GM23338 (cell line): ENCODE data around the gene PDGFRA. TPM values are rescaled to one million over a fixed set of nuclear protein-coding genes. Genes with fewer than 3 reads are reported as not detected.
"Not testable (repeated sequence)": the region's sequence is repeated elsewhere in the genome, so short reads cannot be mapped to it uniquely, and the experiment has no call there.

Experiments used
- ATAC-seq: fragments of 200-7000 bp; cut with Tn5 transposase; 3 replicates; pipeline ENCODE4 v1.9.1; 2020
- DNase-seq: peaks from one replicate; pipeline ENCODE4 v3.0.0-alpha.2; 2015; ENCODE audit warnings: low spot score
- H2AFZ ChIP-seq: fragments of 200-600 bp; sonication (generic); 2 replicates; pipeline ENCODE4 v1.8.0; 2016; ENCODE audit warnings: antibody characterized with exemption, mild to moderate bottlenecking, moderate library complexity
- H3F3A ChIP-seq: fragments of 200-600 bp; sonication (generic); replicated peaks from 2 replicates; pipeline ENCODE4 v1.8.0; 2017; ENCODE audit warnings: antibody characterized with exemption, mixed run types, low read depth
- H3K27ac ChIP-seq: fragments of 200-600 bp; sonication (generic); 2 replicates; pipeline ENCODE4 v1.6.1; 2016; ENCODE audit warnings: low read depth
- H3K27me3 ChIP-seq: fragments of 200-600 bp; sonication (generic); 2 replicates; pipeline ENCODE4 v1.8.0; 2016; ENCODE audit warnings: mild to moderate bottlenecking, mixed run types, moderate library complexity; ENCODE audit not compliant: insufficient read depth
- H3K36me3 ChIP-seq: fragments of 200-600 bp; sonication (generic); 2 replicates; pipeline ENCODE4 v1.8.0; 2016; ENCODE audit warnings: mild to moderate bottlenecking; ENCODE audit not compliant: insufficient read depth
- H3K4me1 ChIP-seq: fragments of 200-600 bp; sonication (generic); 2 replicates; pipeline ENCODE4 v1.8.0; 2016; ENCODE audit warnings: mild to moderate bottlenecking, moderate library complexity; ENCODE audit not compliant: insufficient read depth
- H3K4me2 ChIP-seq: fragments of 200-600 bp; sonication (generic); 2 replicates; pipeline ENCODE4 v1.7.1; 2017; ENCODE audit warnings: mixed run types
- H3K4me3 ChIP-seq: fragments of 200-600 bp; sonication (generic); 2 replicates; pipeline ENCODE4 v1.6.1; 2016; ENCODE audit warnings: mixed run types
- H3K79me2 ChIP-seq: fragments of 200-600 bp; sonication (generic); replicated peaks from 2 replicates; pipeline ENCODE4 v1.8.0; 2017; ENCODE audit warnings: mild to moderate bottlenecking; ENCODE audit not compliant: insufficient read depth
- H3K9me2 ChIP-seq: fragments of 200-600 bp; sonication (generic); 2 replicates; pipeline ENCODE4 v1.8.0; 2017; ENCODE audit not compliant: insufficient read depth
- H4K20me1 ChIP-seq: fragments of 200-600 bp; sonication (generic); replicated peaks from 2 replicates; pipeline ENCODE4 v1.8.0; 2017; ENCODE audit warnings: mild to moderate bottlenecking; ENCODE audit not compliant: insufficient read depth
- H3K27ac Mint-ChIP-seq: 2 replicates; pipeline ENCODE4 v1.8.0; 2020; ENCODE audit warnings: inconsistent platforms, mild to moderate bottlenecking, moderate library complexity, mixed read lengths
- H3K27me3 Mint-ChIP-seq: 3 replicates; pipeline ENCODE4 v1.8.0; 2022; ENCODE audit warnings: low read depth, mild to moderate bottlenecking, moderate library complexity, mixed read lengths, inconsistent platforms; ENCODE audit not compliant: insufficient read depth, poor library complexity
- H3K36me3 Mint-ChIP-seq: 3 replicates; pipeline ENCODE4 v1.8.0; 2021; ENCODE audit warnings: low read depth, mild to moderate bottlenecking, inconsistent platforms, moderate library complexity, mixed read lengths
- H3K4me1 Mint-ChIP-seq: 3 replicates; pipeline ENCODE4 v1.8.0; 2020; ENCODE audit warnings: mild to moderate bottlenecking, inconsistent platforms, mixed read lengths
- H3K4me3 Mint-ChIP-seq: 3 replicates; pipeline ENCODE4 v1.8.0; 2021; ENCODE audit warnings: moderate library complexity, mild to moderate bottlenecking, inconsistent platforms, mixed read lengths
- H3K9me3 Mint-ChIP-seq: 3 replicates; pipeline ENCODE4 v1.8.0; 2020; ENCODE audit warnings: moderate library complexity, mild to moderate bottlenecking, inconsistent platforms, mixed read lengths
- CREB1 ChIP-seq: fragments of 250-450 bp; sonication (Bioruptor Pico); IDR thresholded peaks from 2 replicates; pipeline ENCODE4 v1.5.0; 2020; ENCODE audit warnings: low read depth, mild to moderate bottlenecking, moderate library complexity
- EZH2 ChIP-seq: fragments of 200-600 bp; sonication (generic); IDR thresholded peaks from one replicate; pipeline ENCODE4 v1.8.0; 2017; ENCODE audit warnings: antibody characterized with exemption, mild to moderate bottlenecking, low read depth; ENCODE audit not compliant: unreplicated experiment
- EZH2phosphoT487 ChIP-seq: fragments of 200-600 bp; sonication (generic); IDR thresholded peaks from one replicate; pipeline ENCODE4 v1.8.1; 2018; ENCODE audit warnings: antibody characterized with exemption; ENCODE audit not compliant: unreplicated experiment
- JUNB ChIP-seq: IDR thresholded peaks from one replicate; pipeline ENCODE4 v1.6.1; 2016; ENCODE audit warnings: antibody characterized with exemption; ENCODE audit not compliant: unreplicated experiment
- NANOG ChIP-seq: IDR thresholded peaks from 2 replicates; pipeline ENCODE4 v1.6.1; 2016; ENCODE audit warnings: antibody characterized with exemption, borderline replicate concordance
- POLR2AphosphoS5 ChIP-seq: IDR thresholded peaks from 2 replicates; pipeline ENCODE4 v1.6.1; 2016; ENCODE audit warnings: antibody characterized with exemption, low read depth
- STAT1 ChIP-seq: IDR thresholded peaks from one replicate; pipeline ENCODE4 v1.6.1; 2016; ENCODE audit warnings: antibody characterized with exemption; ENCODE audit not compliant: unreplicated experiment
- ZNF114 ChIP-seq: fragments of 250-450 bp; sonication (Bioruptor Pico); IDR thresholded peaks from 2 replicates; pipeline ENCODE4 v1.5.0; 2020; ENCODE audit warnings: mild to moderate bottlenecking, moderate library complexity
- ZNF331 ChIP-seq: fragments of 250-450 bp; sonication (Bioruptor Pico); IDR thresholded peaks from 2 replicates; pipeline ENCODE4 v1.5.0; 2020; ENCODE audit warnings: low read depth, mild to moderate bottlenecking, moderate library complexity
- polyA plus RNA-seq: library from polyadenylated mRNA; unstranded; fragments of >200 nt; fragmentation: Nextera tagmentation; extraction: Ambion mirVana; gene quantifications from 2 replicates; pipeline ENCODE4 v1.2.1, GENCODE V29; 2016
- total RNA-seq: library from RNA; depleted of rRNA; stranded (reverse); fragments of >200 nt; shearing (Covaris generic); gene quantifications from 2 replicates; pipeline ENCODE4 v1.2.3, GENCODE V29; 2014
- TF ChIP-seq, protein P1 (sequence below): fragments of 250-450 bp; sonication (Bioruptor Pico); IDR thresholded peaks from 2 replicates; pipeline ENCODE4 v1.5.0; 2020; ENCODE audit warnings: mild to moderate bottlenecking, moderate library complexity

PDGFRA gene
- total and polyA plus RNA-seq, 2 experiments from 2014 or later = 8.0 to 10.8 TPM

DNA sequence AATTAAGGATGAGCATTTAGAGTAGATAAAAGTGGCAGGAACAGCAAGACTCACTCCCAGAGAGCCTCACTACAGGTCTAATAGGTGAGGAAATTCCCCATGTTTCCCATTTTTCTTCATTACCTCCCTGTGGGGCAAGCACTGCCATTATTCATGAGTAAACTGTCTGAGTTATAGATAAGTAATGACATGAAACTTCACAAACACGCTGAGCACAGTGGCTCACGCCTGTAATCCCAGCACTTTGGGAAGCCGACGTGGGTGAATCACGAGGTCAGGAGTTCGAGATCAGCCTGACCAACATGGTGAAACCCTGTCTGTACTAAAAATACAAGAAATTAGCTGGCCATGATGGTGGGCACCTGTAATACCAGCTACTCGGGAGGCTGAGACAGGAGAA is 7.2 kb downstream of the PDGFRA start:
- H3K4me3 Mint-ChIP-seq, H4K20me1 ChIP-seq: not testable (repeated sequence)

GRCh38 chr4:54237770-54238169 is 8.7 kb downstream of the PDGFRA start:
- no peaks in the 10 kb centered on the region for H3K4me1 ChIP-seq
- H3K27me3 ChIP-seq = peaks cover 20% of the 10 kb centered on the region
- DNase-seq = no peak
- no peaks in the 10 kb centered on the region for H4K20me1 ChIP-seq
- H3K4me3 Mint-ChIP-seq = no peak overlapping the region
- no peak for ATAC-seq
- H3K36me3 Mint-ChIP-seq = peaks cover 22% of the 10 kb centered on the region
- no peak overlapping the region for H3K4me2 ChIP-seq
- H3K27ac ChIP-seq = no peak overlapping the region
- H3K27me3 Mint-ChIP-seq = peaks cover 19% of the 10 kb centered on the region
- H3K9me3 Mint-ChIP-seq = peaks cover 41% of the 10 kb centered on the region
- H3F3A ChIP-seq = no peaks in the 10 kb centered on the region
- no peak overlapping the region for H3K27ac Mint-ChIP-seq
- peaks cover 18% of the 10 kb centered on the region for H3K36me3 ChIP-seq
- TF ChIP-seq EZH2phosphoT487 (no peak), CREB1 (CRISPR knock-in tag) (no peak), POLR2AphosphoS5 (no peak), STAT1 (no peak), EZH2 (no peak), JUNB (no peak), NANOG (no peak), ZNF114 (CRISPR knock-in tag) (no peak), ZNF331 (no peak)
- TF ChIP-seq, protein P1, sequence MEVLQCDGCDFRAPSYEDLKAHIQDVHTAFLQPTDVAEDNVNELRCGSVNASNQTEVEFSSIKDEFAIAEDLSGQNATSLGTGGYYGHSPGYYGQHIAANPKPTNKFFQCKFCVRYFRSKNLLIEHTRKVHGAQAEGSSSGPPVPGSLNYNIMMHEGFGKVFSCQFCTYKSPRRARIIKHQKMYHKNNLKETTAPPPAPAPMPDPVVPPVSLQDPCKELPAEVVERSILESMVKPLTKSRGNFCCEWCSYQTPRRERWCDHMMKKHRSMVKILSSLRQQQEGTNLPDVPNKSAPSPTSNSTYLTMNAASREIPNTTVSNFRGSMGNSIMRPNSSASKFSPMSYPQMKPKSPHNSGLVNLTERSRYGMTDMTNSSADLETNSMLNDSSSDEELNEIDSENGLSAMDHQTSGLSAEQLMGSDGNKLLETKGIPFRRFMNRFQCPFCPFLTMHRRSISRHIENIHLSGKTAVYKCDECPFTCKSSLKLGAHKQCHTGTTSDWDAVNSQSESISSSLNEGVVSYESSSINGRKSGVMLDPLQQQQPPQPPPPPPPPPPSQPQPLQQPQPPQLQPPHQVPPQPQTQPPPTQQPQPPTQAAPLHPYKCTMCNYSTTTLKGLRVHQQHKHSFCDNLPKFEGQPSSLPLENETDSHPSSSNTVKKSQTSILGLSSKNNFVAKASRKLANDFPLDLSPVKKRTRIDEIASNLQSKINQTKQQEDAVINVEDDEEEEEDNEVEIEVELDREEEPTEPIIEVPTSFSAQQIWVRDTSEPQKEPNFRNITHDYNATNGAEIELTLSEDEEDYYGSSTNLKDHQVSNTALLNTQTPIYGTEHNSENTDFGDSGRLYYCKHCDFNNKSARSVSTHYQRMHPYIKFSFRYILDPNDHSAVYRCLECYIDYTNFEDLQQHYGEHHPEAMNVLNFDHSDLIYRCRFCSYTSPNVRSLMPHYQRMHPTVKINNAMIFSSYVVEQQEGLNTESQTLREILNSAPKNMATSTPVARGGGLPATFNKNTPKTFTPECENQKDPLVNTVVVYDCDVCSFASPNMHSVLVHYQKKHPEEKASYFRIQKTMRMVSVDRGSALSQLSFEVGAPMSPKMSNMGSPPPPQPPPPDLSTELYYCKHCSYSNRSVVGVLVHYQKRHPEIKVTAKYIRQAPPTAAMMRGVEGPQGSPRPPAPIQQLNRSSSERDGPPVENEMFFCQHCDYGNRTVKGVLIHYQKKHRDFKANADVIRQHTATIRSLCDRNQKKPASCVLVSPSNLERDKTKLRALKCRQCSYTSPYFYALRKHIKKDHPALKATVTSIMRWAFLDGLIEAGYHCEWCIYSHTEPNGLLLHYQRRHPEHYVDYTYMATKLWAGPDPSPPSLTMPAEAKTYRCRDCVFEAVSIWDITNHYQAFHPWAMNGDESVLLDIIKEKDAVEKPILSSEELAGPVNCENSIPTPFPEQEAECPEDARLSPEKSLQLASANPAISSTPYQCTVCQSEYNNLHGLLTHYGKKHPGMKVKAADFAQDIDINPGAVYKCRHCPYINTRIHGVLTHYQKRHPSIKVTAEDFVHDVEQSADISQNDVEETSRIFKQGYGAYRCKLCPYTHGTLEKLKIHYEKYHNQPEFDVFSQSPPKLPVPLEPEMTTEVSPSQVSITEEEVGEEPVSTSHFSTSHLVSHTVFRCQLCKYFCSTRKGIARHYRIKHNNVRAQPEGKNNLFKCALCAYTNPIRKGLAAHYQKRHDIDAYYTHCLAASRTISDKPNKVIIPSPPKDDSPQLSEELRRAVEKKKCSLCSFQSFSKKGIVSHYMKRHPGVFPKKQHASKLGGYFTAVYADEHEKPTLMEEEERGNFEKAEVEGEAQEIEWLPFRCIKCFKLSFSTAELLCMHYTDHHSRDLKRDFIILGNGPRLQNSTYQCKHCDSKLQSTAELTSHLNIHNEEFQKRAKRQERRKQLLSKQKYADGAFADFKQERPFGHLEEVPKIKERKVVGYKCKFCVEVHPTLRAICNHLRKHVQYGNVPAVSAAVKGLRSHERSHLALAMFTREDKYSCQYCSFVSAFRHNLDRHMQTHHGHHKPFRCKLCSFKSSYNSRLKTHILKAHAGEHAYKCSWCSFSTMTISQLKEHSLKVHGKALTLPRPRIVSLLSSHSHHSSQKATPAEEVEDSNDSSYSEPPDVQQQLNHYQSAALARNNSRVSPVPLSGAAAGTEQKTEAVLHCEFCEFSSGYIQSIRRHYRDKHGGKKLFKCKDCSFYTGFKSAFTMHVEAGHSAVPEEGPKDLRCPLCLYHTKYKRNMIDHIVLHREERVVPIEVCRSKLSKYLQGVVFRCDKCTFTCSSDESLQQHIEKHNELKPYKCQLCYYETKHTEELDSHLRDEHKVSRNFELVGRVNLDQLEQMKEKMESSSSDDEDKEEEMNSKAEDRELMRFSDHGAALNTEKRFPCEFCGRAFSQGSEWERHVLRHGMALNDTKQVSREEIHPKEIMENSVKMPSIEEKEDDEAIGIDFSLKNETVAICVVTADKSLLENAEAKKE (CRISPR knock-in tag) = no peak
- no peak overlapping the region for H2AFZ ChIP-seq
- no peak overlapping the region for H3K4me3 ChIP-seq
- no peaks in the 10 kb centered on the region for H3K9me2 ChIP-seq
- no peaks in the 10 kb centered on the region for H3K79me2 ChIP-seq
- H3K4me1 Mint-ChIP-seq = peaks cover 5% of the 10 kb centered on the region; the same call in 2 of the 3 replicates

More for the DNA sequence above, 7.2 kb downstream of the PDGFRA start:
- H3K4me3 ChIP-seq, H3F3A ChIP-seq, H2AFZ ChIP-seq, H3K4me1 ChIP-seq, H3K4me2 ChIP-seq, H3K4me1 Mint-ChIP-seq, H3K27ac ChIP-seq, H3K36me3 ChIP-seq, H3K9me2 ChIP-seq, DNase-seq, H3K27ac Mint-ChIP-seq, ATAC-seq, H3K79me2 ChIP-seq: not testable (repeated sequence)
- peaks cover 35% of the 10 kb centered on the region for H3K27me3 ChIP-seq
- Mint-ChIP-seq H3K27me3 (peaks cover 33% of the 10 kb centered on the region), H3K36me3 (peaks cover 13% of the 10 kb centered on the region), H3K9me3 (peaks cover 33% of the 10 kb centered on the region)
